Stimulated activated CD8-positive, alpha-beta memory T cell treated with anti-CD3 and anti-CD28 coated beads, Interleukin-15, amount 100 ng/mL, for 24 hours (primary cell): Measurements from ENCODE around the gene KLHL21.

Experiments used
- DNase-seq: peaks from one replicate; pipeline ENCODE4 v3.0.0-alpha.2; 2020; ENCODE audit warnings: low read depth

The KLHL21 gene

DNA sequence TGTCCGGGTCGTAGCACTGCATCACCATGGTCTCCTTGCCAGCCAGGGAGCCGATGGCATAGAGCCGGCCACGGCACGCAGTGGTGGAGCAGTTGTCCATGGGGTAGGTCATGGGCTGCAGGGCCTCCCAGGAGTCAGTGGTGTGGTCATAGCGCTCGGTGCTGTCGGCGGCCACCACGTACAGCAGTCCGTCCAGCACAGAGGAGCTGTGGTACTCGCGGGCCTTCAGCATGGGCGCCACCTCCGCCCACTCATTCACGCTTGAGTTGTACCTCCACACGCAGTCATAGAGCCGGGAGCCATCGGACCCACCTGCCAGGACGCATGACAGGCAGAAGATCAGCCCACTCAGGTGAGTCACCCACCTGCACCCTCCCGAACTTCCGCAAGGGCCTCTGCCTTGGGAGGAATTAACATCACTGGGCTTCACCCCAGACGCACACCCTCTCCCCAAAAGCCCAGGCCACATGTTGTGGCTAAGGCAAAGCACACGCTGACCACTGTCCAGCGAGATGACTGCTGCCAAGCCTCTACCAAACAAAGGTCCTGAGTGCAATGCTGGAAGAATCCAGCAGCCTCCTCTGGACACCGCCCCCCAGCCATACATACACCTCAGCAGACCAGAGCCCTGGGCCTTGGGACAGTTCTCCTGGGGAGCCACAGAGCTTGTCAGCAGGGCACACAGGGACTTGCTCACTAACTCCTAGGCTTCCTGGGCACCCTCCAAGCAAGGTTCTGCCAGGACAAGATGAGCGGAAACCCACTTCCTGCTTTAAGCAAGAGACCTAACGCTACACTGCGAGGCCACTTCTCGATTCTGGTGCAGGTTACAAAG is 3.3 kb downstream of the KLHL21 start:
- no peak for DNase-seq

GRCh38 chr1:6597777-6598131 is 4.9 kb downstream of the KLHL21 start:
- DNase-seq: no peak

DNA sequence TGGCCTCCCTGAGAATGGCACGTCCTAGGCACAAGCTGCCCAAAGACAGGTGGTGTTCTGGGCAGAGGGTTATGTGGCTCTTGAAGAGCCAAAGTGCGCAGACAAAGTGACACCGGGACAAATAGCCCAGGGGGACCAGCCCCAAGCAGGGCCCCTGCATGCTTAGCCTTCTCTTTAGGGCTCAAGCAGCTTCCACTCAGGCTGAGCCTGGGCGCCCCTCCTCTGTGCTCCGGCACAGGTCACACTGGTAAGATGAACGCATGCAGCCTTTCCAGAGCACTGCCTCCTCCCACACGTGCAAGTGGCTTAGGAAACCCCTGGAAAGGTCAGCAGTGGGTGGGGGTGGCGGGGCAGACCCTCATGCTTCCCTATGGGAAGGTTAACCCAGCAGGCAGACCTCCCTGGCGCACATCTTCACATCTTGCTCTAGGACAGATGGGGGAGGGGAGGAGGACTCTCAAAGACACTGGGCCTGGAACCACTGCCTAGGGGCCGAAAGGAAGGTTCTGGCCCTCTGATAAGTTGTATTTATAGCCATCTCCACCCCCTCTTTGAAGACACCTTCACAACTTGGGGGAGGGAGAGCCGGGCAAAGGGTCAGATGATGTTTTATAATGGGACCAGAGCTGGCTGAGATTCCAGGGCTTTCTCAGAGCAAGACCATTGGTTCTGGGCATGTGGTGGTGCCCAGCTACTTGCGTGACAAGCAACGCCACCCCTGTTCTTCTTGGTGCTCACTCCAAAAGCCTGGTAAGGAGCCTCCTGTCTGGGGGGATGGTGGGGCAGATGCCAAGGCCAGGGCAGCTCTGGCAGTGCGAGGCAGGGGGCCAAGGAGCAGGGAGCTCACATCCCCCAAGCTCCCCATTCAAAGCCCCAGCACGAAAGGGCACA is 5.5 kb downstream of the KLHL21 start:
- no peak for DNase-seq

DNA sequence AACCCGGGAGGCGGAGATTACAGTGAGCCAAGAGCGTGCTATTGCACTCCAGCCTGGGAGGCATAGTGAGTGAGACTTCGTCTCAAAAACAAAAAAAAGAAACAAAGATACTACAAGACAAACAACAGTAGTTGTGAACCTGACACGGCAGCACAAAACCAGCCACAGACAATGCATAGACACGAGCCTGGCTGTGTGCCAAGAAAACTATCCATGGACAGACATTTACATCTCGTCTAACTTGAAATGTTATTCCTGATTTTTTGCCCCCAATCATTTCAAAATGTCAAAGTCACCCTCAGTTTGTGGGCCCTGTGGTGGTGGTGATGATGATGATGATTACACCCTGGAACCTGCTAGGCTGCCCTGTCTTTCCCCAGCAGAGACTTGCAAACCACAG is 6.3 kb downstream of the KLHL21 start:
- no peak for DNase-seq

- no peak for DNase-seq
These were observed 7.5 kb downstream of the KLHL21 start for GRCh38 chr1:6594977-6595740.

DNA sequence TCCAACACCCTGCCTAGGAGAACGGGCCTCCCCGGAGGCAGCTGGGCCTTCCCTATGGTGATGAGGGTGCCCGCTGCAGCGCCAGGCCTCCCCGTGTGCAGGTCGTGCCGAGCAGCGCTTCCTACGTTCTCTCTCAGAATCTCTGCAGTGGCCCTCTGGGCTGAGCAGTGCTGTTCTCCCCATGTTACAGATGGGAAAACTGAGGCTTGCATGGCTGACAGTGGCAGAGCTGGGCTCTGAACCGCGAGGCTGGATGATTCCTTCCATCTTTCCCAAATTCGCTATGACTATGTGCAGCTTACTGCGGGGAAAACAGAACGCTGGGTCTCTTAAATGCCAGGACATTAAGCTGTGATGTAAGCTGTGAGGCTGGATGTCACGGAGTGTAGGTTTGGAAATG is 8.9 kb downstream of the KLHL21 start:
- DNase-seq: no peak

GRCh38 chr1:6592865-6593593 is 9.6 kb downstream of the KLHL21 start:
- DNase-seq: no peak

DNA sequence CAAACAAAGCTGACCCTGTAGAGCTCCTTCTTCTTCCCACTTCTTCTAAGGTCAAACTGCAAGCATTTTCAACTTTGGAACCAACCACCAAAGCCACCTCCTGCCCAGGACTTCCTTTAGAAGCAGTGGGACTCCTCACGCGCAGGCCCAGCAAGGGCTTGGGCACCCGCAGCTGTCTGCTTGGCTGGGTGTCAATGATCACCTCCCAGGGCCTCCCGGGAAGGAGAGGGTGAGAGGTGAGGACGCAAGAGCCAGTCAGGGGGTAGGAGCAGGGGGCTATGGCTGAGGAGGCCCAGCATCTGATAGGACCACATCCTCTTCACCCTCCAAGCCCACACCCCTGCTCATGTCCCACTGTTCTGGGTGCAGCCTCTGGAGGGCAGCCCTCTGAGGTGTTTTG is 10.2 kb downstream of the KLHL21 start:
- DNase-seq: no peak

DNA sequence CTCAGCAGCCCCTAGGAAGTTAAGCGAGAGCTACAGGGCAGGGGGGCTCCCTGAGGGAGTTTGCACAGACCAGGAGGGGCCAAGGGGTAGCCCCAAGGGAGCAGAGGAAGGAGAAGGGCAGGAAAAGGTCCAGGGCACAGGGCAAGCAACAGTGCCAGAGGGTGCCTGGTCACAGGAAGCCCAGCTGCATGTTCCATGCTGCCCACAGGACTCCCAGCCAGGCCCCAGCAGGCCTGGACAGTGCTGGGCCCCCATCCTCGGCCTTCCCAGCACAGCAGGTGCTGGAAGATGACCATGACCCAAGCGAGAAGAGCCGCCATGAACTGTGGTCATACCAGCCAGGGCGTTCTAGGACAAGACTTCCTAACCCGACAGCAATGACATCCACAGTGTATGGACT is 11.0 kb downstream of the KLHL21 start:
- no peak for DNase-seq

GRCh38 chr1:6591222-6591621 is 11.4 kb downstream of the KLHL21 start:
- DNase-seq: no peak

- DNase-seq: no peak
These were observed 12.6 kb downstream of the KLHL21 start for GRCh38 chr1:6590046-6590445.

DNA sequence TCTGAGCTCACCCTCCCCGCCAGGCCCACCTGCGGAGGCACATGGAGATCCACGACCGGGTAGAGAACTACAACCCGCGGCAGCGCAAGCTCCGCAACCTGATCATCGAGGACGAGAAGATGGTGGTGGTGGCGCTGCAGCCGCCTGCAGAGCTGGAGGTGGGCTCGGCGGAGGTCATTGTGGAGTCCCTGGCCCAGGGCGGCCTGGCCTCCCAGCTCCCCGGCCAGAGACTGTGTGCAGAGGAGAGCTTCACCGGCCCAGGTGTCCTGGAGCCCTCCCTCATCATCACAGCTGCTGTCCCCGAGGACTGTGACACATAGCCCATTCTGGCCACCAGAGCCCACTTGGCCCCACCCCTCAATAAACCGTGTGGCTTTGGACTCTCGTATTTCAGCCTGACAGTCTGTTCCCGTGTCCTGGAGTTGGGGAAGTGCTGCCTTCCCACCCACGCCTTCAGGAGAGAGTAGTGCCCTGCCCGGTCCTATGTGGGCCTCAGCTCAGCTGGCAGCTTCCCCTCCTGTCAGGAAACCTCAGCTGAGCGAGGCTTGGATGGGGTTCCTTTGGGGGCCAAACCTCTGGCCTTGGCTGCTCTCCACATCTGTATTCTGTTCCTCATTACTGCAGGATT is 13.7 kb downstream of the KLHL21 start:
- no peak for DNase-seq

DNA sequence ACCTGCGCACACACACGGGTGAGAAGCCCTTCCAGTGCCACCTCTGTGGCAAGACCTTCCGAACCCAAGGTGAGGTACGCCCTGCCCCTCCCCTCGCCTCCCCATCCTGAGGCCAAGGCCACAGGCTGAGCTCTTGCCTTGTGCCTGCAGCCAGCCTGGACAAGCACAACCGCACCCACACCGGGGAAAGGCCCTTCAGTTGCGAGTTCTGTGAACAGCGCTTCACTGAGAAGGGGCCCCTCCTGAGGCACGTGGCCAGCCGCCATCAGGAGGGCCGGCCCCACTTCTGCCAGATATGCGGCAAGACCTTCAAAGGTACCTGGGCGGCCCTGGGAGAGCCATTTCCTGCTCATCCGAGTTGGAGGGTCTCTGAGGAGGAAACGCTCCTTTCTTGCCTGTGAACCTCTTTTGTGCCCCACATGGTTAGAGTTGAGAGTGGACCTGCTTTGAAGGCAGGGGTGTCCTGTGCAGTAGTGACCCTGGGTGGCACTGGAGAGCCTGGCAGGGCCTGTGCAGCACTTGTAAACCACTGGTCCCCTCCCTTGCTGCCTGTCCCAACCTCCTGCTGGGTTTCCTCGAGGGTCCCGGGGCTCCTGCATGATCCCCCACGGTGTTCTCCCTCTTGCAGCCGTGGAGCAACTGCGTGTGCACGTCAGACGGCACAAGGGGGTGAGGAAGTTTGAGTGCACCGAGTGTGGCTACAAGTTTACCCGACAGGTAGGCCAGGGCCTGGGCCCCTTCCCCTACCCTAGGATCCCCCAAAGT is 14.4 kb downstream of the KLHL21 start:
- no peak for DNase-seq

DNA sequence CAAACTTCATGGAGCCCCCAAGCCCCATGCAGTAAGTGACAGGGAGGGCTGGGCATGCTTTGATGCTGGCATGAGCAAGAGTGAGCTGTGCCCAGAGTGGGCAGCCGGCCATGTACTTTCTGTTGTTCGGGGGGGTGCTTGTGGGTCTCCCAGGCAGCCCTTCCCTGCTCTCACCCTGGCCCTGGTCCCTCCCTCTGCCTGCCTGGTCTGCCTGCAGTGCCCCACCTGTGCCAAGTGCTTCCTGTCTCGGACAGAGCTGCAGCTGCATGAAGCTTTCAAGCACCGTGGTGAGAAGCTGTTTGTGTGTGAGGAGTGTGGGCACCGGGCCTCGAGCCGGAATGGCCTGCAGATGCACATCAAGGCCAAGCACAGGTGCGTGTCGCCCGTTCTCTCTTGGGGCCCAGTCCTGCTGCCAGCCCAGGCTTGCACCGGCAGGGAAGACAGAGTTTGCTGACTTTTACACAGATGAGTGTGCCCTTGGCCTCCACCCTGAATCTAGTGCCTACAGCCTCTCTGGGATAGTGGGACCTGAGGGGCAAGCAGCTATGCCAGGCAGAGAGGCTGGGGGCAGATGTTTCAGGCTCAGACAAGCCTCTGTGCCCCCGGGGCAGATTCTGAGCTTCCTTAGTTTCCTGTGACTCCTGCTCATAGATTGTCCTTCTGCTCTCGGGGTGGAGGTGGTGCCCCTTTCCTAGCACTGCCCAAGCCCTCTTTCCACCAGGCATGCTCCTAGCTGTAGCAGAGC is 15.2 kb downstream of the KLHL21 start:
- DNase-seq: no peak

DNA sequence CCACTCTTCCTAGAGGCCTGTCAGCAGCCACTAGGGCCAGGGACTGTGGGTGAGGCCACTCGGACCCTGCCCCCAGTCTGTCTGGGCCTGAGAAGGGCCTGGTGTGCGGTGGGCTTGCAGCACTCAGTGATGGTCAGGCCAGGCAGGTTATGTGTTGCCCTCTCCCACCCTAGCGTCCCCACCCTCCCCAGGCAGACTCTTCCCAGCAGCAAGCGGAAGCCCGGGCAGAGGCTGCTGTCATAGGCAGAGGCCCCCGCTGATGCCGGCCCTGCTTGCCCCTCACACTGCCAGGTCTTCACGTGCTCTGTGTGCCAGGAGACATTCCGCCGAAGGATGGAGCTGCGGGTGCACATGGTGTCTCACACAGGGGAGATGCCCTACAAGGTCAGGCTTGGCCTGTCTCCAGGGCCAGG is 16.3 kb downstream of the KLHL21 start:
- DNase-seq: no peak

DNA sequence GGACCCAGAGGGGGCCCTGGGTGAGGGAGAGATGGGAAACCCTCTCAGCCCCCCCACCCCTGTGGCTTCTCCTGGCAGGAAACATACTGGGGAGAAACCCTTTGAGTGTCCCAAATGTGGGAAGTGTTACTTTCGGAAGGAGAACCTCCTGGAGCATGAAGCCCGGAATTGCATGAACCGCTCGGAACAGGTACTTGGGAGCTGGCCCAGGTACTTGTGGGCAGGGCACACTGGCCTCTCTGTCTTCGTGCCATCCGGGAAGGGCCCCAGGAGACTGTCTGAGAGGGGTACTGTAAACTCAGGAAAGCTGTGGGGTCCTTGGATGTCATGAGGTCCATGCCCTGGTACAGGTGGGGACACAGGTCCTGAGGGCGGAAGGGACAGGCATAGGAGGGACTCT is 16.8 kb downstream of the KLHL21 start:
- no peak for DNase-seq

GRCh38 chr1:6585081-6585722 is 17.5 kb downstream of the KLHL21 start:
- DNase-seq: no peak

DNA sequence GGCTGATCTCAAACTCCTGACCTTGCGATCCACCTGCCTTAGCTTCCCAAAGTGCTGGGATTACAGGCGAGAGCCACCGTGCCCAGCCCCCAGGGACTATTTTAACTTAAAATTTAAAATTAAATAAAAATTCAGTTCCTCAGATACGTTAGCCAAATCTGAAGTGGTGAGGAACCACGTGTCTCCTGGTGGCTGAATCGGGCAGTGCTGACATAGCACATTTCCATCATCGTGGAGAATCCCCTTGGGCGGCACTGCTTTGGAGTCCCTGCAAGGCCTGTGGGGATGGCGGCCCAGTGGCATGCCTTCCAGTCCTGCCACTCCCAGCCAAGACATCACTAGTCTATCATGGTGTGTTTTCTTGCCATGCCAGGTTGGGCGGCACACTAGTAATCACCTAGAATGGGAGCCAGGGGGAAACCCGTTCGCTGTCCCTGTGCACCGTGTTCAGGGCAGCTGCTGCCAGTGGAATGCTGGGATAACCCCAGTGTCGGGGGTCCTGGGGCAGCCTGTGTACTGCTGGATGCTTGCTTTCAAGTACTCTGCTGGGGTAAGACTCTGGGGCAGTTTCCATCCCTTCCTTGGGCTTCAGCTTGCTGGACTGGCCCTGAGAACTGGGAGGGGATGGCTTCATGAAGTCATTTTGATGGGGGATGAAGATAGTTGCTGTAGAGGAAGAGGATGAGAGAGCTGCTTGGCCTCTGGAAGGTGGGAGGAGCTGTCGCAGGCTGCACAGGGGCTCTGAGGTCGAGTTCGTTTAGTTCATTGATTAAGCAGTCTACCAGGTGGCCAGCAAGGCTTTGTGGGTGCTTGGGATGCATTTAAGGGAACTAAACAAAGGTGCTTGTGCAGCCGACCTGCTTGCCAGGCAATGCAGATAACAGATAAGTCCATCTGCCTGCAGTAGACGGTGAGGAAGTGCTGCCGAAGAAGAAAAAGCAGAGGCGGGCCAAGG is 18.3 kb downstream of the KLHL21 start:
- DNase-seq: no peak
